ENCODE measurements around the gene WDR75.

- TF ChIP-seq GATA2 (IDR thresholded peaks at IDR 0.05; ENCODE audit: low read depth, low read length), result no peak
- no peak for TF ChIP-seq GATA3 (IDR thresholded peaks at IDR 0.05; ENCODE audit: low read depth, low read length)
Observed at GRCh38 chr2:189502714-189503113, 61.4 kb downstream of the WDR75 start.
